Measurements from ENCODE around the gene TTC39C.
"Not testable (repeated sequence)": the region's sequence is repeated elsewhere in the genome, so short reads cannot be mapped to it uniquely, and the experiment has no call there.

TTC39C gene

GRCh38 chr18:24018299-24018886 is 3.8 kb downstream of the TTC39C start:
- DNase-seq (ENCODE audit: low spot score) = no peak

GRCh38 chr18:24019641-24020331 is 5.2 kb downstream of the TTC39C start:
- no peak for DNase-seq (ENCODE audit: low spot score)

GRCh38 chr18:24021505-24021904 is 7.0 kb downstream of the TTC39C start:
- no peak for DNase-seq (ENCODE audit: low spot score)

DNA sequence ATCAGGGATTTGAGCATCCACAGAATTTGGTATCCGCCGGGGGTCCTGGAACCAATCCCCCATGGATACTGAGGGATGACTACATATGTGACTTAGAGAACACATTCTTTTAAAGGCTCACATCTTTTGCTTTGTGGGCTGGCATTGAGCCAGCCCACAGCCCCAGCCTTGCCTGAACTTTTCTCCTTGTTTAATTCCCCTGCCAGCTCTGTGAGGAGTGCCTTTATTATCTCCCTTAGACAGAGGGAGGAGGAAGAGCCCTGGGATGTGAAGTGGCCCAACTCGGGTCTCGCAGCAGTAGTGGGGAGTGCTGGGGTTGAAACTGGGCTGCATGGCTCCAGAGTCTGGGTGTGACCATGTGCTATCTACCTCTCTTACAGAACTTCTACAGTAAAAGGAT is 7.6 kb downstream of the TTC39C start:
- DNase-seq (ENCODE audit: low spot score) = no peak

DNA sequence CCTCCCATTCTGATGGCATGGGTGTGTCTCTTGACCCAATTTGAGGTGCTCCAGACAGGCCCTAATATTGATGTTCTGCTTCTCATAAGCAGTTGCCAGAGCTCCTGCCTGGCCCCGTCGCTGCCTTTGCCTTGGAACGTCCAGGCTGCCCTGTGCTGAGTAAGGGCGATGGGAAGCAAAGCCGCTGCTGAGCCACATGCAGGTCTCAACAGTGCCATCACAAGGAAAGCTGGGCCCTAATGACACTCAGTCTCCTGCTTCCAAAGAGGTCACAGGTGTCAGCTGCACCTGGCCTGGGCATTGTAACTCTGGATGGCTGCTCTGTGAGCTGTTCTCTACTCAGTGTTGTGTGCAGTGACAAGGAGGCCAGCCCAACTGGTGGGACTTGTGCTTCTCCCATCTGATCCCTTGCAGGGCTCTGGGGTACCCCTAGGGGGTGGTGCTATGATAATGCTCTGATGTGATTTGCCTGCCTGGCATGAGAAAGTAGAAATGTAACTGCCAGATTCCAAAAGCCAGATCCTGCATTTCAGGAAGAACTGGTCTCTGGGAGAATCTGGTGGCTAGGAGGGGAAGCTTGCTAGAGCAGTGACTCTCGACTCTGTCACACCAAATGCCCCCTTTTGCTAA is 8.7 kb downstream of the TTC39C start:
- no peak for DNase-seq (ENCODE audit: low spot score)

DNA sequence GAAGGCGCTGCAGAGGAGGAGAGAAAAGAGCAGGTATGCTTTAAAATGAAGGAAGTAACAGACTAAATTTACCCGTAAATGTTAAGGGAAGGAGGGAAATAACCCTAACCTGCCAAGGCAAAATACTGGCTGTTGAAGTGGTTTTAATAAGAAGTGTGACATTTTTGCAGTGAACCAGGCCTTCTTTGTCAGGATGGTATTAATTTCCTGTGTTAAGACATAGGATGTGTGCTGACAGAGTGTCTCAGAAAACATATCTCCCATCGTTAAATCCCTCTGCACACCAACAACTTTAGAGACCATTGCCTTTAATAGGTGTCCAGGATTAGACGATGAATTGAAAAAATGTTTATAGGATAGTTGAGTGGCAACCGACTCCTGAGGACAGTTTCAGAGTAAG is 9.9 kb downstream of the TTC39C start:
- DNase-seq (ENCODE audit: low spot score) = no peak

- DNase-seq (ENCODE audit: low spot score) = no peak
Observed at GRCh38 chr18:24026457-24026856, 11.9 kb downstream of the TTC39C start.

- no peak for DNase-seq (ENCODE audit: low spot score)
Observed at GRCh38 chr18:24027156-24027827, 12.7 kb downstream of the TTC39C start.

DNA sequence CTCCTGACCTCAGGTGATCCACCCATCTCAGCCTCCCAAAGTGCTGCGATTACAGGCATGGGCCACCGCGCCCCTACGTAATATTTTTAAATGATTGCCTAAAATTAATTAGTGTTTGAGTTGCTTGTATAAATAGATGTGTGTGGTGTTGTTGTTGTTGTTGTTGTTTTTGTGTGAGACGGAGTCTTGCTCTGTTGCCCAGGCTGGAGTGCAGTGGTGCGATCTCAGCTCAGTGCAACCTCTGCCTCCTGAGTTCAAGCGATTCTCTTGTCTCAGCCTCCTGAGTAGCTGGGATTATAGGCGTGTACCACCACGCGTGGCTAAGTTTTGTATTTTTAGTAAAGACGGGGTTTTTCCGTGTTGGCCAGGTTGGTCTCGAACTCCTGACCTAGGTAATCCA is 14.4 kb downstream of the TTC39C start:
- DNase-seq (ENCODE audit: low spot score) = not testable (repeated sequence)

DNA sequence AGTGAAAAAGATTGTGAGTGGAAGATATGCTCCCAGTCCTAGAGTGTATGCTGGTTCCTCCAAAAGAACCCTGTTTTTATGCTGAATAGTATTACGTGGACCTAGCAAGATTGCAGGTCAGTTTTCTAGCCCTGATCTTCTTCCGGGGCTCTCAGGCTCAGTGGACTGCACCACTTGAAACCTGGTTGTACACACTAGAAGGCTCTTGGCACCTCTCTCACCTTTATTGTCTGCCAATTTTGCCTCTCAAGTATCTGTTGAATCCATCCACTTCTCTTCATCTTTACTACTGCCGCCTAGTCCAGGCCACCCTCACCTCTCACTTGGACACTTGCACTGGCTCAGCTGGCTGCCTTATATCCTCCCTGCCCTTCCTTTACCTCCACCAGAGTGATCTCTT is 16.8 kb downstream of the TTC39C start:
- no peak for DNase-seq (ENCODE audit: low spot score)

- no peak for DNase-seq (ENCODE audit: low spot score)
Observed at GRCh38 chr18:24031916-24032315, 17.4 kb downstream of the TTC39C start.

- DNase-seq (ENCODE audit: low spot score) = no peak
Observed at GRCh38 chr18:24033641-24034412, 19.3 kb downstream of the TTC39C start.

- DNase-seq (ENCODE audit: low spot score) = no peak
Observed at GRCh38 chr18:24035316-24035715, 20.8 kb downstream of the TTC39C start.

DNA sequence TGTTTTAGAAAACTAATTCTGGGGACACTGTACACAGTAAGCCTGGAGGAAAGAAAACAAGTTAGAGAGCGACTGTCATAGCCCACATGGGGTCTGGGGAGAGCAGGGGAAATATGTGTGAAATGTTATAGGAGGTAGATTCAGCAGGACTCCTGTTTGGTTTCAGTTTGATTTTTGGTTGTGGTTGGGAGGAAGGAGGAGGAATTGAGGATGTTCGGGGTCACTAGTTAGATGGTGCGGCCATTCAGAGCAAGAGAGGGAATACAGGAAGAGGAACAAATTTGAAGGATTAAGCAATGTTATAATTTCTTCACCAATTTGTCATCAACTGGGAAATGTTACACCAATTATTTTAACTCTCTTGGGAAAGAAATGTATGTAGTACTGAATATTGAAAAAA is 25.1 kb downstream of the TTC39C start:
- DNase-seq (ENCODE audit: low spot score) = no peak

DNA sequence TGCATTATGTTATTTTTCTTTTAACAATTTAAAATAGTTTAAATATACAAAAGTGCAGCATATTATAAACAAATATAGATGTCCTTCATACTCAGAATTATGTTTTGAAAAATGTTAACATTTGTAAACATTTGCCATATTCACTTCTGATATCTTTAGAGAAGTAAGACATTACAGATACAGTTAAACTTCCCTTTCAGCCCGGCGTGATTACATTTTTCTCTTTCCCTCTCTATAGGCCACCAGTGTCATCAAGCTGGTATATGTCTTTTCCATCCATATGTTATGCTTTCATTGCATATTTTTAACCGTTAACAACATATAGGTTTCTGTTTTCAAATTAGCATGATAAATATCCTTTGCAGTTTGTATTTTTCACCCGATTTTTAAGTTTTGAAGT is 27.1 kb downstream of the TTC39C start:
- no peak for DNase-seq (ENCODE audit: low spot score)

DNA sequence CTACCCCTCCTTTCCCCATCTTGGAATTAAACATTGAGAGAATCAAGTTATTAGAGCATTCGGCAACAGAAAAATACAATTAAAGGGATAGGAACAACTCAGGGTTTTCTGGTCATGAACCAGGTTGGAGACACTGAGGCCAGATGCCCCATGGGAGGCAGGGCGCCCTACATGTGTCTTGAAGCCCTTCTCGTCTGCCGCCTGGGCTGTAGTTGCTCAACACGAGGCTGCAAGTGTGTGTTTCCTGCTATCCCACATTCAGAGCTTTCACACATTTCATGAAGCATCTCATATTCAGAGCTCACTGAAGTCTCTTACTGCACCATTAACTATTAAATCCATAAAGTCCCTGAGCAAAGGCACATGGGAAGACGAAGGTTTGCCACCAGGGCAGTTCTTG is 28.8 kb downstream of the TTC39C start:
- no peak for DNase-seq (ENCODE audit: low spot score)

DNA sequence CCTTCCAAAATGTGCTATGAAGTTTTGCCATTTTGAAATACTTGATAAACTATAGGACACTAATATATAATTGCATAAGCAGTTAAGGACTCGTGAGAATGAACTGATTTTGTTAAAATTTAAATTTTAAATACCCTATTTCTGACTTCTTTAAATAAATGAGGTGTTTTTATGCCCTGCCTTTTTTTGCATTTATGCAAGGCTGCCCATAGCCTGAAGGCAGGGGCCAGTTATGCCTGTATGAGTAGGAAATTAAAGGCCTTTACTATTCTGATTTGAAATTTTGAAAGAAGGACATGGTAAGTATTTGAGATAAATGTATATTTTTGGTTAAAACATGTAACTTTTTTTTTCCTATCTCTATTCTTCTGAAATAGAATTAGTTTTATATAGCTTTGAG is 33.7 kb downstream of the TTC39C start:
- no peak for DNase-seq (ENCODE audit: low spot score)

- DNase-seq (ENCODE audit: low spot score) = no peak
Observed at GRCh38 chr18:24049142-24049541, 34.6 kb downstream of the TTC39C start.

GRCh38 chr18:24051031-24051947 is 36.7 kb downstream of the TTC39C start:
- no peak for DNase-seq (ENCODE audit: low spot score)

- DNase-seq (ENCODE audit: low spot score) = no peak
Observed at GRCh38 chr18:24052053-24052452, 37.5 kb downstream of the TTC39C start.

DNA sequence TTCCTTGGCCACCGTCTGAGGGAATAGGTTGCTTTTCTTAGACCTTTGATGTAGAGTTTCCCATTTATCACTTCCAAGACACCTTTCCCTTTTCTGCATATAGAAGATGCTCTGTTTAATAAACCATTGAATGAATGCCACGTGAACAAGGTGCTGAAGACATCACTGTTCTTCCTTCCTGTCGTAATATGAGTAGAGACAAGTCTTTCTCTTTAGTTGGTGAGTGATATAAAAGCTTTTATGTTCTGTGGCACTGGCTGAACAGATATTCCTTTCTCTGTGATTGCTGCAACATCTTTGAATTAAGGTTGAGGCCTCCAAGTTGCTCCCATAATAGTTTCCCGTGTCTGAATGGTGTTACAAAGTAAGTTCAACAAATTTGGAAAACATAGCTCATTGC is 38.7 kb downstream of the TTC39C start:
- DNase-seq (ENCODE audit: low spot score) = no peak

Data from hepatic stellate cell (primary cell).